Stimulated activated CD8-positive, alpha-beta memory T cell treated with anti-CD3 and anti-CD28 coated beads, Interleukin-7, amount 100 ng/mL, for 4 hours (primary cell): ENCODE data around the gene GPR157.
"Not testable (repeated sequence)": the region's sequence is repeated elsewhere in the genome, so short reads cannot be mapped to it uniquely, and the experiment has no call there.

ENCODE experiments used
- DNase-seq, 2 donors: peaks; one replicate each; pipeline ENCODE4 v3.0.0-alpha.2; 2020; ENCODE audit warnings: low read depth in 2 of 2

GPR157 gene

DNA sequence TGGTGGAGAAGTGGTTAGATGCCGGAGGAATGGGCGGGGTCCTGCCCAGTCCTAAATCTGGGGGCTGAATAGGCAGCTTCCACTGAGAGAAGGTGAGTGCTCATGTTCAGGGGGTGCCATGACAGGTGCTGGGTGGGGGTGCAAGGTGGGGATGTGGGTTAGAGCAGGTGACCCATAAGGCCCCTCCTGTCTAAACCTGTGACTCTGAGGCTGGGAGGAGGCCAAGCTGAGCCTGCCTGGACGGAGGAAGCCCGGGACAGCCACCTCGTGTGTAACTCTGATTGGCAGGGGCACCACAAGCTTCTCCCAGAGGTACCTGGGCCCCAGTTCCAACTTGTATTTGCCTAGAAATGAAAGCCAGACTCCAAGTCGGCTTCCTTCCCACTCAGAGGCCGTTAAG, 10.7 kb downstream of the GPR157 start:
- no peak for DNase-seq

DNA sequence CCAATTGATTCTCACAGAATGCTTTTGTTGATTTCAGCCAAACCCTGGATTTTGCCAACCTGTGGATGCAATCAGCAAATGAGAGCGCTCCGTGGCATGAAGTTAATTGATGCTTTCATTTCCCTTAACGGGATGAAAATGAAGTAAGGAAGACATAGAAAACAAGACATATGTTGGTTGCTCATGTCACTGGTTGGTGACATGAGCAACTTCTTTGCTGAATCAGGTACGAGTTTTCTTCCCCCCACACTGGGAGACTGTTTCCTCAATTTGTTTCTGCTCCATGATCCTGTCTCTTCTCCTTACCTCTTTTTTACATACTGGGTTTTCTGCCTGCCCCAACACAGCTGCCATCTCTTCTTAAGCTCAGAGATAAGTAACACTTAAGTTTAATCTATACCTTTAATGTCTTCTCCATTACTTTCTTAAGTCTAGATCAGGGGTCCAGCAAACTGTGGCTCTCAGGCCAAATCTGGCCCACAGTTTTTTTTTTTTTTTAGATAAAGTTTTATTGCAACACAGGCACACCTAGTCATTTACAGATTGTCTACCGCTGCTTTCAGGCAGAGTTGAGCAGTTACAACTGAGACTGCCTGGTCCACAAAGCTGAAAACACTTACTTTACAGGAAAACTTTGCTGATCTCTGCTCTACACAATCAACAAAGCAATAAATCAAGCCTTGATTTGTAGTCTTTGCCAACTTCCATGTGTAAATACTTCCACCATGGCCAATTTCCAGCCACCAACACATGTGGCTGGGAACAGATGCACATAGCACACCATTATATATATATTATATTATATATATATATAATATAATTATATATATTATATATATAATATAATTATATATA, 13.3 kb downstream of the GPR157 start:
- DNase-seq, result no peak

DNA sequence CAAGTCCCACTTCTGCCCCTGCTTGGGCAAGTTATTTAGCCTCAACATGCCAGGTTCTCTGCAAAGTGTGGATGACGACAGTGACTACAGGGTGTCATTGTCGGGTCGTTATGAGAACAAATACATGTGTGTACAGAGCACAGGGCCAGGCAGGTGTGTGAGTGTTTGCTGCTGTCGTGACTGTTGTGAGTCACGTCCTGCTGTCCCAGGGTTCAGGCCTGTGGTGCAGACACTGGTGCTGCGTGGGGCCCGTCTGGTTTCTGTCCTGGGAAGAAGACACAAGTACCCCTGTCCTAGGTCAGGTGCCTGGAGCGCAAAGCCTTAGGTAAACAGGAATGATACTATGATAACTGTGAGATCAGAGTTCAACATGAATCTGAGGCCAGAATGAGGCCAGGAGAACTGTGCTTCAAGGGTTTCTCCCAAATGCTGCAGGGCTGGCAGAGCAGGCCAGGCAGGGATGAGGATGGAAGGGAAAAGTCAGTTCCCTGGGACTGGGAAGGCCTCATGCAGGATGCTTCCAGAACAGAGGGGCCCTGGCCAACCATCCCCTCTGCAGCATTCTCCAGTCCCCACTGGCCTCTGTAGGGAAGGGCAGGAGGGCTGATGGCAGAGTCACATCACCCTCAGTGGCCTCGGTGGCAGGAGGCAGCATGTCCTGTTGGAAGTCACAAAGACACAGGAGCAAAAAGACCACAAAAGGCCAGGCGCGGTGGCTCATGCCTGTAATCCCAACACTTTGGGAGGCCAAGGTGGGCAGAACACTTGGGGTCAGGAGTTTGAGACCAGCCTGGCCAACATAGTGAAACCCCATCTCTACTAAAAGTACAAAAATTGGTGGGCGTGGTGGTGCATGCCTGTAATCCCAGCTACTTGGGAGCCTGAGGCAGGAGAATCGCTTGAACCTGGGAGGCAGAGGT, 15.7 kb downstream of the GPR157 start:
- no peak for DNase-seq

DNA sequence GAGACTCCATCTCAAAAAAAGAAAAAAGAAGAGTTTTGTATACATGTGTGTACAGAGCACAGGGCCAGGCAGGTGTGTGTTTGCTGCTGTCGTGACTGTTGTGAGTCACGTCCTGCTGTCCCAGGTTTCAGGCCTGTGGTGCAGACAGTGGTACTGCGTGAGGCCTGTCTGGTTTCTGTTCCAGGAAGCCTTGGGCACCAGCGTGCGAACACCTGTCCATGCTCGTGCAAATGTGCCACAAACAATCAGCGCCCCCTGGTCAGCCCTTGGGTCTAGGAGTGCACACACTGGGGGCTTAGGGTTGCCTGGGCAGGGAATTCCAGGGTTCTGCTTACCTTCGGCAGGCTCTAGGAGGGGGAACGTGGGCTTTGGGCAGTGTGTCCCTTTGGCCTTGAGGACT, 16.9 kb downstream of the GPR157 start:
- no peak for DNase-seq

DNA sequence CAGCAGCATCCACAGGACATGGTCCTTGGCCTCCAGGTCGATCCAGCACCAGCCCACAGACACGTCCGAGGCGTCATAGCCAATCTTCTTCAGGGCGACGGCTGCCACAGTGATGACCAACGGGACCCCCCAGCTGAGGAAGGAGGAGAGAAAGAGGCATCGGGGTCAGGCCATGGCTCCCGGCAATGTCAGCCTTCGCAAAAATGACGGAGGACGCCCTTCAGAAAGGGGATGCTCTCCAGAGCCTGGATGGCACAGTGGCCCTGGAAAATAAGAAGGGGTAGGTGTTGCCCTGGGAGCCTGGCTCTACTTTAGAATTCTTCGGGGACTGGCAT, 17.6 kb downstream of the GPR157 start:
- no peak for DNase-seq

DNA sequence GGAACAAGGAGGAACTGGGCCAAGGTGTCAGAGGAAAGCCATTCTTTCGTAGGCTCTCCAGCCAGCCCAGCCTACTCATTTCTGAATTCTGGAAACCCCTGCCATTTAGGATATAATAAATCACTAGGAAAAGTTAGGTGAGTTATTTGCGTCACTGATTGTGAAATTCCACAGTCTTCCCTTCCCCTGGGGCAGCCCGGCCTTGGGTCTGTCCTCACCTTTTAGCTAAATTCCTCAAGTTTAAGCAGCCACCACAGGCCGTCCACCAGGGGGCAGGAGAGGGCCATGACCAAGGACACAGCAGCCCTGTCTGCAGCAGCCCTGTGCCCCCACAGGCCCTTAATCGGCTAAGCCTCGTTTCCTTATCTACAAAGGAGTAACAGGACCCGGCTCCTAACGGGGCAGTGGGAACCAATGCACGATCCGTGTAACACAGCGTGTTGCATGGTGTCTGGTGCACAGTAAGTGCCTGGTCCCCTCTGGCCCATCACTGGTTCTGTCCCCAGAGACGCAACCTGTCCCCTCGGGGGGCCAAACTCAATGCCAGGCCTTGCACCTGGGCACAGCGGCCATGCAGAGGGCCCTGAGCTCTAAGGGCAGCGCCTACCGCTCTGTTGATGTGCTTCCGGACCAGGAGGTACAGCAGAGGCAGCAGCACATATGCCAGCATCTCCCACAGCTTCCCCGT, 18.1 kb downstream of the GPR157 start:
- DNase-seq, result peak; percentile 69 to 71

DNA sequence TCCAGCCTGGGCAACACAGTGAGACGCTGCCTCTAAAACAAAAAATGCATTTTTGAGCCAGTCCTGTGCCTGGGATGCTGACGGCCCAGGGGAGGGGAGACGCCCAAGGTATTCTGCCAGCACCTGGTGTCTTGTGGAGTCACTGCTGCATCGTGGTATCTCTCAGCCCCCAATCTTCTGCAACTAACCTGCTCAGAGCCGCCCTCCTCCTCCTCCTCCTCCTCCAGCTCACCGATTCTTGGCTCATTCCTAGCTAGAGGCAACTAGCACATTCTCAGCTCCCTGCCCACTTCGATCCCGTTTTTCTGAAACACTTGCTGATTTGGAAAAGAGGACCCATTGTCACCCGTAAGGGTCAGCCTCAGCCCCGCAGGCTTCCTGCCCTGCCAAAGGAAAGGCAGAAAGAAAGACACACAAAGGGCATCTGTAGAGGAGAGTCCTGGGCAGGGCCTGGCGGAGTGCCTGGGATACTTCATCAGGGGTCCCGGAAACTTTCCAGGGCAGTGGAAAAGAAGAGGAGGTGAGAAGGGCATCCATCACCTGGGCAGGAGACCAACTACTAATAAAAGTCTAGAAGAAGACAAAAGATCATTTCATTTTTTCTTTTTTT, 20.7 kb downstream of the GPR157 start:
- DNase-seq, result no peak

DNA sequence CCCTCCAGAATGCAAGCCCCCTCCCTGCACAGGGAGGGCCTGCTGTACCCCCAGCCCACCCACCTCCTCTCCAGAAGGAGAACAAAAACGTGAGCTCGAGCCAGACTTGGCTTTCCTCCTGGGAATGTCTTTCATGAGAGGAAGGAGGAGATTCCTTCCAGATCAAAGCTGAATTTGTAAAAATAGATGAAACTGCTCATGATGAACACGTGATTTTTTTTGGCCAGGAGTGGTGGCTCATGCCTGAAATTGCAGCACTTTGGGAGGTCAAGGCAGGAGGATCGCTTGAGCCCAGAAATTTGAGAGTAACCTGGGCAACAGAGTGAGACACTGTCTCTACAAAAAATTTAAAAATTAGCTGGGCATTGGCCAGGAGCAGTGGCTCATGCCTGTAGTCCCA, 21.8 kb downstream of the GPR157 start:
- DNase-seq, result no peak

DNA sequence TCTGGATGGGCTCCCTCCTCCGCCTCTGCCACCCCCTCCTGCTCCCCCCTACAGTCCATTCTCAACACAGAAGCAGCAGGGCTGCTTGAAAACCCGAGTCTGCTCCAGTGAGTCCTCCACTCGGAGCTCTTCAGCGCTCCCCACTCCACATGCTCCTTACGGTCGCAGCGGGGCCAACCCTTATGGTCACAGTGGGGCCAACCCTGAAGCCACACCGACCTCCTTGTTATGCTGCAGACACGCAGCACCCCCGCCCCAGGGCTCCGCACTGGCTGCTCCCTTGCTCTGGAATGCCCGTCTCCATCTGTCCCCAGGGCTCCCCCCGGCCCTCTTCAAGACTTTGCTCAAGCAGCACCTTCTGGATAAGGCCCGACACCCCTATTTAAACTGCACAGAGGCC, 22.6 kb downstream of the GPR157 start:
- DNase-seq, result no peak

DNA sequence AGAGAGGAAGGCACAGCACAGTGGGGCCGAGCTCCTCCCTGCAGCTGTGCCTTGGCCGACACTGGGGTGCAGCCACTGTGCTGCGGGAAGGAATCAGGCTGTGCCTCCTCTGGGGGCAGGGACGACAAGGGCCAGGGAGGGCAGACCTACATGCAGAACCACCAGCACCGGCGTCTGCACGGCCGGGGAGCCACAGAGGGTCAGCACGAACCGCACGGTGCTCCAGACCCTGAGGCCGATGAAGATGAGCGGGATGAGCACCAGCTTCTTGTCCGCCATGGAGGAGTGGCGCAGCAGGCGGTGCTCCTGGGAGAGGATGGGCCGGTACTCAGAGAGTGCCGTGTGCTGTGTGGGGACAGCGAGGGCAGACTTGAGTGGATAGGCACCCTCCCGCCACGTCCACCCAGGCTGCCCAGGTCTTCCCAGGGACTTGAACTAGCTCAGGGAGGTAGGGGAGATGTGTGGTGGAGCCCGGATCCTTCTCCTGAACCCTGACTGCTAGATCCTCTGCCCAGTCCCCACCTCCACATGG, 23.5 kb downstream of the GPR157 start:
- DNase-seq, result no peak

DNA sequence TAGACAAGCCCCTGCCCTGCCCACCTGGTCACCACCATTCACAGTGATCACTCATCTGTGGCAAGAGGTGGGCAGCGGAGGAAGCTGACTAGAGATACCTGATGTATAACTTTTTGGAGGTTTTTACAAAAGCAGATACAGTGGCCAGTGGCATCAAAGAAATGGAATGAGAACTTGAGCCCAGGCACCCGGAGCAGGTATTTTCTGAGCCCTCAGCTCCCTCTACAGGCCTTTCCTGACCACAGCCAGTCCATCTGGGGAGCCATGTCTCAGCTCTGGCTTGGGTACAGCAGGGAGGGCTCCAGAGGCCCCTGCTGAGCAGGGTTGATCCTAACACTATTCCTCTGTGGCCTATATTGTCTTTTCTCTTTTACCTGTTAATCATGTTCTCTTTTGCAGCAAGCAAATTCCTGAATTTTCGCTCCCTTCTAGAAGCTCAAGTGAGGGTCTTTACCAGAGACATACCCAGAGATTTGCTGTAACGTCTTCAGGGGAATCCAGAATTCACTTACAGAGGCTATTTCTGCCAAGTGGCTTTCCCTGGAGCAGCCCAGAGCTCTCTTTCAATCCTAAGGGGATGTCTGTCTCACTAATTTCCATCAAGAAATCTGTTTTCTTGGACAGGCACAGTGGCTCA, 27.3 kb downstream of the GPR157 start:
- DNase-seq, result no peak

DNA sequence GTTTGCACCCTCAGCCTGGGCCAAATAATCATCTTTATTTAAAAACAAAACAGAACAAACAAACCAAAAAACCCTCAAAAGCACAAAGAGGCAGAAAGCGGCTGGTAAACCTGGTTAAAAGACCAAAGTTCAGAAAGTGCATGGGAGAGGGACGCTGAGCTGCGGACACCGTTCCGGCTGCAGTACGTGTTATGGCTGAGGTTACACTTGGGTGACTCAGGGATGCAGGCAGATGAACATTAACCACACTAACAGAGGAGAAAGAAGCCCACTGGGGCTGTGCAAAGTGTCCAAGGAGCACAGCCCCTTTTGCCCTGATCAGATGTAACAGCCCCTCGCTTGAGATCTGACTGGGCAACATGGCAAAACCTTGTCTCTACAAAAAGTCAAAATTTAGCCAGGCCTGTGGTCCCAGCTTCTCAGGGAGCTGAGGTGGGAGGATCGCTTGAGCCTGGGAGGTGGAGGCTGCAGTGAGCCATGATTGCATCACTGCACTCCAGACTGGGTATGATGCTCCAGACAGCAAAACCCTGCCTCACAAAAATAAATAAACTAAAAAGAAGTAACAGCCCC, 28.3 kb downstream of the GPR157 start:
- no peak for DNase-seq

DNA sequence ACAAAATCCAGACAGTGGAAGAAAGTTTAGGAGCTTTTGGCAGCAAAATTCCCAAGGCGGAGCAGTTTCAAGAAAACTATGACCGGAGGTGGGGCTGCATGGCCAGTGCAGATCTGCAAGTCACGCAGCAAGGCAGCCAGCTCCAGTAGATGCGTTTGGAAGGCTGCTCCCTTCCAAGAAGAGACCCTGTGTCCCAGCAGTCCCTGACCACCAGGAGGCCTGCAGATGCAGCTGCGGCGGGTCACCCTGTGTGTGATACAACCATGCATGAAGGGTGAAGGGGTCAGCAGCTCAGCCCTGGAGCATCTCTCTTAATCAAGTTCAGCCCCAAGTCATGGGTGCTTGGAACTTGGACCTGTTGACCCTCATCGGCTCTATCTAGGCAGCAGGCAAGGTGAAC, 29.3 kb downstream of the GPR157 start:
- DNase-seq, result no peak

DNA sequence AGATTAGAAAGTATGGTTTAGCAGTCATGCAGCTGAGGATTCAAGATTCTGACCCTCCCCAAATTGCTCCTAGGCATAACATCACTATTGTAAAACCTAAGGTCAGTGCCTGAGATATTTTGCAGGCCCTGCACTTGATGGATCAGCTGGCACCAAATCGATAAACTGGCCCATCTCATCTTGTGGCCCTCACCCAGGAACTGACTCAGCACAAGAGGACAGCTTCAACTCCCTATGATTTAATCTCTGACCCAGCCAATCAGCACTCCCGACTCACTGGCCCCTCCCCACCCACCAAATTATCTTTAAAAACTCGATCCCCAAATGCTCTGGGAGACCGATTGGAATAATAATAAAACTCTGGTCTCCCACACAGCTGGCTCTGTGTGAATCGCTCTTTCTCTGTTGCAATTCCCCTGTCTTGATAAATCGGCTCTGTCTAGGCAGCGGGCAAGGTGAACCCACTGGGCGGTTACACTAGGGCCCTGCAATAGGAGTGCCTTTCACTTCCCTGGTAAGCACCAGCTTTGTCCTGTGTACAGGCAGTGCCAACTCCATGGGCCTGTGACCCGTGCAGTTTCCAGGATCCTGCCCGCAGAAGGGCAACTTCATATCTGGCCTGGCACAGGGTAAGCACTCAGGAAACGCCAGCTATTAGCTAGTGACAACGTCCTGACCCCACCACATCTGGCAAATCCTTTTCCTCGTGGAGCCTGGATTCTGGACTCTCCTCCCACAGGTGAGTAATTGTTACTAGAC, 30.8 kb downstream of the GPR157 start:
- DNase-seq, result no peak

DNA sequence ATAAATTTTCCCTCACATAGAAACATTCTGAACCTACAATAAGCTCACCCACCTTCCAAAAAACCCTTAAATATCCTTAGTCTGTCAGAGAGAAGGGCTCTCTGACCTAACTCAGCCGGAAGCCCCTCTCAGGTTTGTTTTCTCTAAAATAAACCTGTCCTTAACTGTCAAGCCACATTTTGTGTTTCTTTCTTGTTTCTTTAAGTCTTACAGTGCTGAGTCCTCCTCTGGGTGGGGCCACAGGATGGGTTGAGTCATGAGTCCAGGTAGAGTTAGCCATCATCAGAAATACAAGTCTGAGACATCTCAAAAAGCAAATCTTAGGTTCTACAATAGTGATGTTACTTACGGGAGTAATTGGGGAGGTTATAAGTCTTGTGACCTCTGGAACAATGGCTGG, 33.1 kb downstream of the GPR157 start:
- no peak for DNase-seq

DNA sequence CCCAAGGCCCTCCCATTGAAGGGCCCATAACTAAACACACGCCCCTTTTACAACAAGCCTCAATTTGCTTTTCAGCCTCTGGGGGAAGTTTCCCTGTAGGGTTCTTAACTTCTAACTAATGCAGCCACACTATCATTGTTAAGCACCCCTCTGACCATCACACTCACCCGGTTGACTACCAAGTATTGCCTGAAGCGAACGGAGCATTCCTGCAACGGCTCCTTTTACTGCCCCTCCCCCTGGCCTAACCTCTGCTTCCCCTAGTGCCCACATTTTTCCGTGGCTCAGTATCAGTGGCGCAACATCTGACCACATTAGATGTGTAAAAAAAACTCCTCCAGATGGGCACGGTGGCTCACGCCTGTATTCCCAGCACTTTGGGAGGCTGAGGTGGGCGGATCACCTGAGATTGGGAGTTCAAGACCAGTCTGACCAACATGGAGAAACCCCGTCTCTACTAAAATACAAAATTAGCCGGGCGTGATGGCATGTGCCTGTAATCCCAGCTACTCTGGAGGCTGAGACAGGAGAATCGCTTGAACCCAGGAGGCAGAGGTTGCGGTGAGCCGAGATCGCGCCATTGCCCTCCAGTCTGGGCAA, 34.8 kb downstream of the GPR157 start:
- not testable (repeated sequence) for DNase-seq

DNA sequence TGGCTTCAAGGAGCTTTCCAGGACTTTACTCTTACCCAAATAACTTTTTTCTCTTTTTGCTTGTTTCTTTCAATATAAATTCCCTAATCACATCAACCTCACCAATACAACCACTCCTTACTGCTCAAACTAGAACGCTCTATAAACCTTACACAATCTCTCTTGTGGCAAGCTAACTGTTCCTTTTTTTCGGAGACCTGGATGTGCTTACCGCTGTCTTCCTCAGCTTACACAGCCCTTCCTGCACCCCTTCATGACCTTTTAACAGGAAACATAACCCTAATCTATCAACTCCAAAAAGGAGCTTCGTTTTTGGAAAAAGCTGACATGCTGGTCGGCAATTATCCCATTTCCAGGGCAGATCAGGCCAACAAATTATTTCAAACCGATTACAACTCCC, 35.3 kb downstream of the GPR157 start:
- DNase-seq, result no peak

DNA sequence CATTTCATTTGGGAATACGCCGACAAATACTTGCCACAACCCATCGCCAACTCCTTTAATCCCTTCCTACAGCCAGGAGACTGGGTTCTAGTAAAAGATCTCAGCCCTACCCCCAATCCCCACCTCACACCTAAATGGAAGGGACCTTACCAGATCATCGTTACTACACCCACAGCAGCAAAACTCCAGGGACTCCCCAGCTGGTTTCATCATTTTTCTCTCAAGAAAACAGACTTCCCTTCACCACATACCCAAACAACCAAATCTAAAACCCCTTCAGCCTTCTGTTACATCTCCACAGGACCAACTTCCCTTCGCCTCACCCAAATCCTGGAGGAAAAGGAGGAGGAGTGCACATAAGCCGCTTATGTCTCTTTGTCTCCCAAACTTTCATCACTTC, 35.8 kb downstream of the GPR157 start:
- DNase-seq, result no peak

DNA sequence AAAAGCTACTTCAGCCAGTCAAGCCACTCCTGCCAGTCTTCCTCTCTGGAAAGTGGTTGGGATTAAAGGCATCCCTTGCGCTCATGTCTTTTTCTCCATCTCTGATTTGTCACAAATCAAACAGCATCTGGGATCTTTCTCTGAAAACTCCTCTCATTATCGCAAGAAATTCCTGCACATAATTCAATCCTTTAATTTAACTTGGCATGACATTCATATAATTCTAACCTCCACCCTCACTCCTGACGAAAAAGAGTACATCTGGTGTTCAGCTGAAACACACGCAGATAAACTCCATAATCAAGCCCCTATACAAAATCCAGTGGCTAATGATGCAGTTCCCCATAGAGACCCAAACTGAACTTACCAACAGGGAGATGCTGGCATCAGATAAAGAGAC, 40.1 kb downstream of the GPR157 start:
- DNase-seq, result no peak
